Uterus (tissue), 4 donors: ENCODE results near the gene ATP7B. TPM values are rescaled to one million over a fixed set of nuclear protein-coding genes. Genes with fewer than 3 reads are reported as not detected.

ENCODE experiments used
- DNase-seq, 2 donors: peaks; one replicate each; pipeline ENCODE4 v3.0.0-alpha.2; 2019 to 2020
- H3K27ac ChIP-seq, 2 donors: fragments of 200-600 bp; sonication (generic); 1 replicate in 1 of 2; 2 replicates in 1 of 2; pipeline ENCODE4 v1.5.1; 2016 to 2018
- H3K27me3 ChIP-seq, 2 donors: fragments of 200-600 bp; sonication (generic); one replicate each; pipeline ENCODE4 v1.5.1; 2018 to 2019; ENCODE audit warnings: control low read depth in 1 of 2
- H3K36me3 ChIP-seq, 2 donors: fragments of 200-600 bp; sonication (generic); one replicate each; pipeline ENCODE4 v1.5.1; 2019; ENCODE audit warnings: control low read depth in 1 of 2
- H3K4me1 ChIP-seq, 2 donors: fragments of 200-600 bp; sonication (generic); one replicate each; pipeline ENCODE4 v1.5.1; 2018 to 2019; ENCODE audit warnings: control low read depth in 1 of 2
- H3K4me3 ChIP-seq, 2 donors: fragments of 200-600 bp; sonication (generic); 1 replicate in 1 of 2; 2 replicates in 1 of 2; pipeline ENCODE4 v1.5.1; 2018 to 2019; ENCODE audit warnings: mild to moderate bottlenecking in 1 of 2
- H3K9me3 ChIP-seq, 2 donors: fragments of 200-600 bp; sonication (generic); one replicate each; pipeline ENCODE4 v1.5.1; 2019; ENCODE audit warnings: control low read depth in 1 of 2
- CTCF ChIP-seq, 4 experiments: fragments of 200-600 bp in 2 of 4; fragments of 450-650 bp in 2 of 4; sonication (generic) in 2 of 4; IDR thresholded peaks; one replicate each; pipeline ENCODE4 v1.5.1; 2016 to 2019; ENCODE audit warnings: antibody characterized with exemption in 4 of 4, mild to moderate bottlenecking in 2 of 4, moderate library complexity in 1 of 4
- POLR2A ChIP-seq, 2 donors: fragments of 450-650 bp; IDR thresholded peaks; one replicate each; pipeline ENCODE4 v1.6.1; 2016; ENCODE audit warnings: antibody characterized with exemption in 2 of 2, mild to moderate bottlenecking in 1 of 2, moderate library complexity in 1 of 2
- intact Hi-C: fragments of 100-400 bp; cut with DNase I; formaldehyde crosslinking; loops from one replicate; pipeline ENCODE4 v1.15.1; 2023; ENCODE audit warnings: low total_unique reads
- total RNA-seq, 4 donors: library from RNA; depleted of rRNA in 3 of 4; stranded (reverse); fragments of >200 nt in 3 of 4; gene quantifications; one replicate each; pipeline versions ENCODE4 v1.1.0 to v1.2.4, GENCODE V29; 2014 to 2023
- donor health status: DM: yes; HTN: yes; CAD: no.

The ATP7B gene
- total RNA-seq, 4 donors from 2014 or later: 9.2 to 16.2 (median 9.9) TPM

GRCh38 chr13:51883226-51883600, 128.0 kb downstream of the ATP7B start:
- Histone ChIP-seq H3K27me3 (no peaks in the 10 kb centered on the region), H3K36me3 (no peaks in the 10 kb centered on the region), H3K4me1 (no peaks in the 10 kb centered on the region), H3K27ac (no peak overlapping the region), H3K4me3 (no peak overlapping the region), H3K9me3 (no peaks in the 10 kb centered on the region)
- TF ChIP-seq POLR2A (IDR thresholded peaks at IDR 0.05) (no peak), CTCF (IDR thresholded peaks at IDR 0.05) (no peak)
- DNase-seq: no peak
- intact Hi-C loops: no loop called here

Other genes with a start within 250 kb of the ATP7B start
- 10 to 100 TPM in 1 of 4 donors, 1 to 10 TPM in 3; 5.4 to 18.8 (median 8.5) TPM for gene DHRS12, start 207.3 kb downstream of the ATP7B start, total RNA-seq
- under 1 TPM in 2 of 4 donors, not detected in 2; 0.14 to 0.52 TPM for gene TMEM272, start 166.3 kb downstream of the ATP7B start, total RNA-seq
- gene CCDC70, start 149.5 kb downstream of the ATP7B start, total RNA-seq: not detected
- gene ALG11, start 948 bp upstream of the ATP7B start, total RNA-seq: 10 to 100 TPM in 3 of 4 donors, 1 to 10 TPM in 1; 5.0 to 68.9 (median 28.8) TPM
- gene UTP14C, start 13.2 kb upstream of the ATP7B start, total RNA-seq: 10 to 100 TPM in 3 of 4 donors, 1 to 10 TPM in 1; 9.4 to 40.3 (median 16.3) TPM
- gene NEK5, start 117.6 kb upstream of the ATP7B start, total RNA-seq: 1 to 10 TPM in 3 of 4 donors, under 1 TPM in 1; 0.76 to 7.9 (median 3.5) TPM
- gene NEK3, start 148.1 kb upstream of the ATP7B start, total RNA-seq: 10 to 100 TPM; 16.1 to 95.0 (median 21.9) TPM